ENCODE data around the gene GBX1.

GBX1 gene

GRCh38 chr7:151115836-151116418 lies 51.6 kb downstream of the GBX1 start:
- H3K4me3 ChIP-seq (ENCODE audit: low read depth, low read length), result peak overlapping the region; percentile 48
- peak; percentile 72 for DNase-seq (ENCODE audit: low read depth)
- TF ChIP-seq CTCF (IDR thresholded peaks at IDR 0.05; ENCODE audit: control insufficient read depth, extremely low read depth, insufficient read depth), result no peak

GRCh38 chr7:151115121-151115835 lies 52.2 kb downstream of the GBX1 start:
- H3K4me3 ChIP-seq (ENCODE audit: low read depth, low read length), result peak overlapping the region; percentile 48
- no peak for DNase-seq (ENCODE audit: low read depth)
- 0 out of 2 replicates have a peak, but pooled peaks have one; percentile 10 for TF ChIP-seq CTCF (IDR thresholded peaks at IDR 0.05; ENCODE audit: control insufficient read depth, extremely low read depth, insufficient read depth)

- peak overlapping the region; percentile 36 for H3K4me3 ChIP-seq (ENCODE audit: low read depth, low read length)
- no peak for DNase-seq (ENCODE audit: low read depth)
- no peak for TF ChIP-seq CTCF (IDR thresholded peaks at IDR 0.05; ENCODE audit: control insufficient read depth, extremely low read depth, insufficient read depth)
Observed at GRCh38 chr7:151114151-151115090, 53.1 kb downstream of the GBX1 start.

GRCh38 chr7:151113344-151114150 lies 53.9 kb downstream of the GBX1 start:
- no peak for TF ChIP-seq CTCF (IDR thresholded peaks at IDR 0.05; ENCODE audit: control insufficient read depth, extremely low read depth, insufficient read depth)
- peak overlapping the region; percentile 36 for H3K4me3 ChIP-seq (ENCODE audit: low read depth, low read length)
- DNase-seq (ENCODE audit: low read depth), result peak; percentile 92

GRCh38 chr7:151110941-151111645 lies 56.4 kb downstream of the GBX1 start:
- no peak overlapping the region for H3K4me3 ChIP-seq (ENCODE audit: low read depth, low read length)
- DNase-seq (ENCODE audit: low read depth), result no peak
- peak; percentile 93 for TF ChIP-seq CTCF (IDR thresholded peaks at IDR 0.05; ENCODE audit: control insufficient read depth, extremely low read depth, insufficient read depth)

All from LNCaP clone FGC (cell line).